Stimulated activated CD8-positive, alpha-beta memory T cell treated with anti-CD3 and anti-CD28 coated beads, Interleukin-2, amount 100 ng/mL, for 1 hour (primary cell): ENCODE data around the gene CXCL5.
"Not testable (repeated sequence)": the region's sequence is repeated elsewhere in the genome, so short reads cannot be mapped to it uniquely, and the experiment has no call there.

ENCODE experiments used
- DNase-seq, 2 donors: peaks; one replicate each; pipeline ENCODE4 v3.0.0-alpha.2; 2020; ENCODE audit warnings: low read depth in 2 of 2

CXCL5 gene

DNA sequence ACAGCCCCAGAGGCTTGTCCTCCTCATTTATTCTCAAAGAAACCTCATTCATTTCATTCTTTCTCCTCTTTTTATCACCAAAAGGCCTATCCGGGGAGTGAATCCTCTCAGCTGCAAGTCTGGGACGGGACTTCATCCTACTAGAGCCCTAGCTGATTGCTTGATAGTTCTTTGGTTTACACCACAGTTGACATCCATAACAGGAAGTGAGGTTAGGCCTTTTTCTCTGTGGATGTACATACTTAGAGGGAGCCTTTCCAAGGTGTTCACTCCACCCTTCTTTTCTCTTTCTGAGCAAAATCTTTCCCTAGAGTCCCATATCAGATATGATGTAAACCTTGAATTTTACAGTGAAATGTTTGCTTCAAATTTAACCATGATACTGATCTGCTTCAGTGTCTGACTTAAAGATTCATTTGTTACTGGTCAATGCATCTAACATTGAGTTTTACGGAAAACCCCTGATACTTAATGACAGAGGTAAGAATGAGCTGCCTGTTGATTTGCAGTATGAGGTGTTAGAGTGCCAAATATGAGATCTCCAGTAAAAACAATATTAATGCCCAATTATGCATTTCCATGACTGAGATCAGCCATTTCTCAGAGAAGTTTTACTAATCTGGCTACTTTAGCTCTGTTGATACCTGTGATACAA, 16.8 kb upstream of the CXCL5 start:
- no peak for DNase-seq

DNA sequence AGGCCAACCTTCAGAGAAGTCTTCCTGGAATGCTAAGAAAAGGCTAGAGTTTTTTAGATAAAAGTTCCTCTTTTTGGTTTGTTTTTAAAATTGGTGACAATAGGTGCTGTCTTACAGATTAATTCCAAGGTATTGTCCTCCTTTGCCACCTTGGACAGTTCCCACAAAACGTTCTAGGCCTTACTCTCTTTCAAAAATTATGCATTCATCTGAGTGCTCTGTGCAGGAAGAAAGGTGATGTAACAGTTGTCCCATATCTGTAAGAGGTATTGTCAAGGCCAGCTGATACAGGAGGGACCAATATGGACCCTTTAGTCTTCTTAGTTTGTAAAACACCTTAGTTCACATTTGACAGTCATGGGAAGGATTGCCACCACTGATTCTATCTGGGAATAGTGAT, 15.9 kb upstream of the CXCL5 start:
- DNase-seq = no peak

- no peak for DNase-seq
These were observed 14.8 kb upstream of the CXCL5 start for GRCh38 chr4:74013264-74013663.

DNA sequence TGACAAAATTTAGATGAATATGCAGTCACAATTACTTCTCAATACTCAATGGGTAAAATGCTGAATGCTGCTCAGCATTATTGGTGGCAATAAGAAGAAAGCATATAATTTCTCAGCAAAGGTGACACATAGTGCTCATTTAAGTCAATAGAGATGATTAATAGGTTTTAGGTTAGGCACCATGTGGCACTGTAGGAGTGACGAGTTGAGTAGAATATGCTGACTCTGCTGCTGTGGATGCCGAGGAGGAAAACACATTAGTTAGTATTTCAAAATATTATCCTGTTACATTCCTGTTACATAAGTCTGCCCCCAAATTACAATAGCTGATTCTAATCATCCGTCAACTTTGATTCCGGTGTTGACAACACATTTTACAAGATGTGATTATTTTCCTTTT, 13.7 kb upstream of the CXCL5 start:
- DNase-seq = no peak

- DNase-seq = no peak
These were observed 10.8 kb upstream of the CXCL5 start for GRCh38 chr4:74009307-74009706.

DNA sequence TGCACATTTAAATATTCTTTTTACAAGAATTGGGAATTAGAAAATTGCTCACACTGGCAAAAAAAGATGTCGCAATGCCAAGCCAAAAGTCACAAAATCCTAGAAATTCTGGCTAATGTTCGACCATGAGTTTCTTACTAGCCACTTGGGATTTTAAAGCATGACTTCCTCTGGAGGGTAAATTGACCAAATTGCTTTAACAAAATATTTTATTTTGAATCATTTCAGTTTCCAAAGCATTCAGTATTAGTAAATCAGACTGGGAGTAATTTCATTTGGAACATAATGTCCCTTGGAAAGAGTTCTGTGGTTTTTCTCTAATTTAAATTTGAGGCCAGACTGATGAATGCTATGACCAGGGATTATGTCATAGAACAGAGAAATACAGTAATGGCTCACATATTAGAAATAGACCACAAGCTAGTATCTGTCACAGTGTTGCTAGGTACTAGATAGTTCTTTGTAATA, 7.6 kb upstream of the CXCL5 start:
- no peak for DNase-seq

DNA sequence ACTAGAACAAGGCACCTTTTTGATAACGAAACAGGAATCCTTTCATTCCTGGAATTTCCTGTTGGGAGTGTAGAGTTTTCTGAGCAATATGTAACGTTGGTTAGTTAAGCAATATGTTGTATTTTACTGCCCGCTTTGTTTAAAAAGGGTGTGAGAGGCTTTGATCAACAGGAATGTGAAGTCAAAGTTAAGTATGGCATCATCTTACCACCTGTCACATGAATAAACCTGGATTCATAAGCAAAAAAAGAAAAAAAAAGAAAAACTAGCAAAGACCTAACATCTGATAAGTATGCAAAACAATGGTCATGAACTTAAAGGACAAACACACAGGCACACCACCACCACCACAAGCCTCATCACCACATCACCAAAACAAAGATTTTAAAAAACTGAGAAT, 7.1 kb upstream of the CXCL5 start:
- no peak for DNase-seq

GRCh38 chr4:74004668-74005067, 6.2 kb upstream of the CXCL5 start:
- no peak for DNase-seq

GRCh38 chr4:74000301-74000700, 1.8 kb upstream of the CXCL5 start:
- no peak for DNase-seq

DNA sequence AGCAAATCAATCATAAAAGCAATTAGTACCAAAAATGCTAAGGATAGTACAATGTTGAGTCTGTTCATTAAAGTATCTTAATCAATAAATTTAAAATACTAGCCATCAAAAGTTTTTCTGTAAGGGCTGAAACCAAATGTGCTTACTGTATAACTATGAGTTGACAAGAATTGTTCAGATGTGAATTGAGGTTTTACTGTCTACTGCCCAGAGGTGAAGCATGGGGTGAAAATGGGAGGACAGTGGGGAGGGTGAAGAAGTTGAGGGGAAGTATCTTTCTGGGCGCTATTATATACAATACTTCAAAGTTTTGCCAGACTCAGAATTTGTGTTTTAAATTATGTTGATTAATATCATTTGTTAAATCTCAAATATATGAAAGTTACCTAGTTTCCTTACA, 6.4 kb downstream of the CXCL5 start:
- DNase-seq = no peak

DNA sequence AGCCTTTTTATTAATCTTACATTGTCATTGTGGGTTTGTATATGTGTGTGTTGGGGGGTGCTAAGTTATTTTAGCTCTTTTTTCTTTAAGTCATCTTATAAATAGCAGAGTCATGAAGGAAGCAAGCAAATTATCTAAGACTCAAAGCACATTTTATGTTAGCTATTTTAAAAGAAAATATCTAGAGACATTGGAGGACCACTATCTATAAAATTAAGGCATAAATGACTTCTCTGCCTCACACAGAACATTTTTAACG, 6.8 kb downstream of the CXCL5 start:
- DNase-seq = no peak

DNA sequence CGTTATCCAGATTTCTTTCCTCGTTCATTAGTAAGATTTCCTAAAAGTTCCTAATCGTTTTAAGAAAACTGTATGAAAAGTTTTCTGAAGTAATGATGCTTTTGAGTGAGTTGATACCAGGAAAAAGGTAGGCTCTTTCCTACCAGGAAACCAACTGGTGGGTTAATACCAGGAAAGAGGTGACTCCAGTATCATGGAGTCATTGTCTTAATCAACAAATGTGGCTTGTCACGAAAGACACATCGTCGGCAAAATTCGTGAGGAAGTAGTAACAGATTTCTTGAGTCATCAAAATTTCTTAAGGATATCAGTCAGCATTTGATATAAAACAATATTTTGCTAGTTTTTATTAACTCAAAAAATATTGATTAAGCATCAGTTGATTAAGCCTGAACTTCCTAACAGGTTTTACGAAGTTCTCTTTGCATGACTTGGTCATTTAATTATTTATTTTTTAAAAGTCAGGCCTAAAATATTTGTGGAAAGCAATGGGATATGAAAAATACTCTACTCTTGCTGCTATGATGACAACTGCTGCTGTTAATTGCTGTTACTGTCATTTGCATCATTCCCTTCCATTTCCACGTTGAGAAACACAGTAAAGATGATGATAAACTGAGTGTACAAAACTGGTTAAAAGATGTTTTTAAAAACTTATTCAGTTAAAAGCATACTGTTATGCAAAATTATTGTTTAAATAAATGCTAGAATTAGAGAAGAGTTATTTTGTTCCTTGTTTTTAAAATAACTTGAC, 7.3 kb downstream of the CXCL5 start:
- no peak for DNase-seq

- no peak for DNase-seq
These were observed 8.5 kb downstream of the CXCL5 start for GRCh38 chr4:73989928-73990327.

DNA sequence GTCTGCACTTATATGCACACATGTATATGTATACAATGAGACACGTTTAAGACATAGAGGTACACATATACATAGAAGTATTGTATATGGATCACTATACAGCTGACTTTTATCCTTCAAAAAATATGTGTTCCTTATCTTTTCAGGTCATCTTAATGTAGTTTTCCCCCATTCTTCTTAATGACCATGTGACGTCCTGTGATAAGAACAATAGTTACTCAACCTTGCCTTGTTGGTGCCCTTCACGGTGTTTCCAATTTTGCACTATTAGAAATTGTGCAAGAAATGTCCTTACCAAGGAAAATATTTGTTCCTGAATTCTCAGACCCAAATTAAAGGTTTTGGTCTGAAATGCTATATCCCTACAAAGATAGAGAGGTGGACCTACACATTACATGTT, 9.4 kb downstream of the CXCL5 start:
- no peak for DNase-seq

DNA sequence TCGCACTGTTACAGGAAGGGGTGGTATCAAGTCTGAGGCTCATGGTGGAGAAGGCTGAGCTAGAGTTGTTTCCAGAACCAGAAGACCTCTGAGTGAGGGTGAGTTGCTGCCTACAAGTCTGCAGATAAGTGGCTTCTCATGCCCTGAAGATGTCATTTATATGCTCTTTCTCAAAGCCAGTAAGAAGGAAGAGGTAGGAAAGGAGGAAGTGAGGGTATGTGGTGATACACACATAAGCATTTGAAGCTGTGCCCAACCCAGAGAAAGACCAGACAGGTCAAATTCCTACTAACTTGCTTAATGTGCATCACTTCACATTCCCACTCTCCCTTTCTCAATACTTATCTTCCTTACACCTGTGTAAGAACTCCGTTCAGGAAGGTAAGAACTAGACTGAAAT, 10.4 kb downstream of the CXCL5 start, which contains the start of gene PPBP:
TSS of gene PPBP (minus strand) at position 130 of the 400 bp plus-strand sequence. CDS start at position 43, 87 bp downstream.
- DNase-seq = no peak

- no peak for DNase-seq
These were observed 13.0 kb downstream of the CXCL5 start for GRCh38 chr4:73985528-73985852.

DNA sequence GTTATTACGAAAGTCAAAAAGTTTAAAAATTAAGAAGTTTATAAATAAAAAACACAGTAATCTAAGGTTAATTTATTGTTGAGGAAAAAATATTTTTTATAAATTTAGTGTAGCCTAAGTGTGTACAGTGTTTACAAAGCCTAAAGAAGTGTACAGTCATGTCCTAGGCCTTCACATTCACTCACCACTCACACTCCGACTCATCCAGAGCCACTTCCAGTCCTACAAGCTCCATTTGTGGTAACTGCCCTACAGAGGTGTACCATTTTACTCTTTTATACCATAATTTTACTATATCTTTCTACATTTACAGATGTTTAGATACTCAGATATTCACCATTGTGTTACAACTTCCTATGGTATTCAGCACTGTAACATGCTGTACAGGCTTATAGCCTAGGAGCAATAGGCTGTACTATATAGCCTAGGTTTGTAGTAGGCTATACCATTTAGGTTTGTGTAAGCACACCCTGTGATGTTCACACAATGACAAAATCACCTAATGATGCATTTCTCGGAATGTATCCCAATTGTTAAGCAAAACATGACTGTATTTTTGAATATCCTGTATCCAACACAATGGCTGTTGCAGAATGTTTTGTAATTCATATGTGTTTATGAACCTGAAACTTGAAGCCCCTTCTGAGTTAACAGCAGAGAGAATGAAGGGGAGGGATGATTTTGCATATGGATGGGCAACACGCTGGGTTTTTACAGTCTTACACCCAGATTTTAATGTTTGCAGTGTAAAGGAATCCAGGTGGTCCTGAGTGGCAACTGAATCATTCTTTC, 13.5 kb downstream of the CXCL5 start:
- DNase-seq = no peak

DNA sequence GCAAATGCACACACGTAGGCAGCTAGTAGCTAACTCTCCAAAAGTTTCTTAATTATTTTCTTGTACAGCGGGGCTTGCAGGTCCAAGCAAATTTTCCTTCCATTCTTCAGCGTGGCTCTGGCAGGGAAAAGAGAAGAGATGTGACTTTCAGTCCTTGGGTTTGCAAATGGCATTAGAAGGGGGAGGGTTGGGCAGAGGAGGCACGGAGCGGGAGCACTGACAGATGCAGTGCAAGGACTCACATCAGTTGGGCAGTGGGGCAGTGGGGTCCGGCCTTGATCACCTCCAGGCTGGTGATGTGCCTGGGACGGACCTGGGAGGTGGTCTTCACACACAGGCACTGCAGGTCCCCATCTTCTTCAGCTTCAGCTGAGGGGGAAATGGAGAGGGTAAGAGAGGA, 17.3 kb downstream of the CXCL5 start:
- DNase-seq = not testable (repeated sequence)

DNA sequence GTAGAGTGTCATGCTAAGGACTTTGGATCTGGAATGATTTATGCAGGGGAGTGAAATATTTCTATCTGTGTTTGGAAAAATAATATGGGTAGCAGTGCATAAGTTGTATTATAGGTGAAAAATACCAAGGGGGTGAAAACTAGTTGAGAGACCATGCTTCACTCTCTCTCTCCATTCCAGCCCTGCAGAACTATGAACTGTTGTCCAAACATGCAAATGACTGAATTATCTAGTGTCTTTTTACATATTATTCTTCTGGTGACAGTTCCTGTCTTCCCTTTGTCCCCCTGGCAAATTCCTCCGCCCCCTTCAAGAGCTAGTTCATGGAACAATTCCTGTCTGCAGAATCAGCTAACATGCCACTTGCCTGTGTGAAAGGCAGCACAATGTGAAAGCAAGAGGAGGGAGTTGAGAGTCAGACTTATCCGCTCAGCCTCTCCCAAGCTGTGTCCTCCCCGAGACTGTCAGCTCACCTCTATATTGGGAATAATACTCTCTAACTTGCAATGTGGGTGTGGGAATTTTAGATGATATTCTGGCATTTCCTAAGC, 19.0 kb downstream of the CXCL5 start:
- no peak for DNase-seq

GRCh38 chr4:73978886-73979285, 19.6 kb downstream of the CXCL5 start:
- no peak for DNase-seq

GRCh38 chr4:73976716-73977115, 21.8 kb downstream of the CXCL5 start:
- DNase-seq = no peak

- DNase-seq = no peak
These were observed 22.3 kb downstream of the CXCL5 start for GRCh38 chr4:73976217-73976616.

- DNase-seq = no peak
These were observed 24.1 kb downstream of the CXCL5 start for GRCh38 chr4:73974352-73974751.
